ENCODE results near the gene TBC1D5.

DNA sequence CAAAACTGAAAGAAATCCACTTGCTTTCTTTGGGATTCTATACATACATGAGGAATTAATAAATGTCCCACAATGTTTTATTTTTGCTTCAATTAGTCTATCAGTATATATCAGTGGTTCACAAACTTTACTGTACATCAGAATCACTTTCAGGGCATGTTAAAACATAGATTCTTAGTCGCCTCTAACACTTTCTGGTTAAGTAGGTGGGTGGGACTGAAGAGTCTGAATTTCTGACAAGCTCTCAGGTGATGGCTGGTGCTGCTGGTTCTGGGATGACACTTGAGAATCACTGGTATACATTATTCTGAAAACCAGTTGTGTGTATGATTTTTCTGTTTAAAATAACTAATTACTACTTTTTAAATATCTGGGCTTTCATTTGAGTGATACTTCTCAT is 393.3 kb downstream of the TBC1D5 start:
- TF ChIP-seq CTCF (IDR thresholded peaks at IDR 0.05; ENCODE audit: low read depth, low read length) (no peak), POLR2A (IDR thresholded peaks at IDR 0.05; ENCODE audit: extremely low read depth, insufficient read length) (no peak), MAX (IDR thresholded peaks at IDR 0.05; ENCODE audit: low read depth, low read length) (no peak)

Measured in NB4 (cell line).